Testis (tissue), 3 donors: Measurements from ENCODE around the gene PAWR. TPM values are rescaled to one million over a fixed set of nuclear protein-coding genes. Genes with fewer than 3 reads are reported as not detected.
A peak's percentile ranks its signal among the peaks of the same experiment; 100 is the strongest.
"Not testable (repeated sequence)": the region's sequence is repeated elsewhere in the genome, so short reads cannot be mapped to it uniquely, and the experiment has no call there.

Experiments
- DNase-seq: peaks from one replicate; pipeline ENCODE4 v3.0.0-alpha.2; 2019
- H3K27ac ChIP-seq, 2 donors: fragments of 200-600 bp; sonication (generic); one replicate each; pipeline ENCODE4 v1.5.1; 2019
- H3K27me3 ChIP-seq: fragments of 200-600 bp; sonication (generic); one replicate; pipeline ENCODE4 v1.5.1; 2019
- H3K36me3 ChIP-seq: fragments of 200-600 bp; sonication (generic); one replicate; pipeline ENCODE4 v1.5.1; 2017; ENCODE audit warnings: low read depth; ENCODE audit errors: missing control alignments
- H3K4me1 ChIP-seq: fragments of 200-600 bp; sonication (generic); one replicate; pipeline ENCODE4 v1.5.1; 2019
- H3K4me3 ChIP-seq, 2 donors: fragments of 200-600 bp; sonication (generic); one replicate each; pipeline ENCODE4 v1.5.1; 2017 to 2019
- H3K9me3 ChIP-seq: fragments of 200-600 bp; sonication (generic); one replicate; pipeline ENCODE4 v1.5.1; 2017
- POLR2A ChIP-seq: fragments of 450-650 bp; IDR thresholded peaks from one replicate; pipeline ENCODE4 v1.6.1; 2017; ENCODE audit warnings: antibody characterized with exemption, mild to moderate bottlenecking, moderate library complexity
- WGBS, 2 donors: methylation state at CpG; one replicate each; pipeline ENCODE4 v1.1.5; 2018; 5-methylcytosine and 5-hydroxymethylcytosine counted together
- intact Hi-C: fragments of 100-400 bp; cut with DNase I; formaldehyde crosslinking; loops from one replicate; pipeline ENCODE4 v1.15.1; 2023; ENCODE audit warnings: low total_unique reads
- polyA plus RNA-seq: library from polyadenylated mRNA; stranded (reverse); fragments of 350-450 nt; fragmentation: Illumina TruSeq; extraction: RNeasy Lipid Tissue Mini Kit (QIAGEN cat#74804); gene quantifications from one replicate; pipeline ENCODE4 v1.2.3, GENCODE V29; 2014; ENCODE audit warnings: low read depth, low replicate concordance; ENCODE audit not compliant: insufficient read depth
- total RNA-seq, 2 donors: library from RNA; depleted of rRNA; stranded (reverse); fragments of >200 nt; gene quantifications; one replicate each; pipeline ENCODE4 v1.2.3, GENCODE V29; 2016
- TF ChIP-seq, protein P1 (sequence below), 3 experiments: fragments of 450-650 bp in 2 of 3; fragments of 200-600 bp in 1 of 3; sonication (generic) in 1 of 3; IDR thresholded peaks; one replicate each; pipeline ENCODE4 v1.5.1; 2016 to 2019; ENCODE audit warnings: antibody characterized with exemption in 3 of 3, mild to moderate bottlenecking in 2 of 3, moderate library complexity in 1 of 3

Gene PAWR
- total and polyA plus RNA-seq, 3 donors from 2014 or later: 37.2 to 59.2 (median 50.2) TPM

DNA sequence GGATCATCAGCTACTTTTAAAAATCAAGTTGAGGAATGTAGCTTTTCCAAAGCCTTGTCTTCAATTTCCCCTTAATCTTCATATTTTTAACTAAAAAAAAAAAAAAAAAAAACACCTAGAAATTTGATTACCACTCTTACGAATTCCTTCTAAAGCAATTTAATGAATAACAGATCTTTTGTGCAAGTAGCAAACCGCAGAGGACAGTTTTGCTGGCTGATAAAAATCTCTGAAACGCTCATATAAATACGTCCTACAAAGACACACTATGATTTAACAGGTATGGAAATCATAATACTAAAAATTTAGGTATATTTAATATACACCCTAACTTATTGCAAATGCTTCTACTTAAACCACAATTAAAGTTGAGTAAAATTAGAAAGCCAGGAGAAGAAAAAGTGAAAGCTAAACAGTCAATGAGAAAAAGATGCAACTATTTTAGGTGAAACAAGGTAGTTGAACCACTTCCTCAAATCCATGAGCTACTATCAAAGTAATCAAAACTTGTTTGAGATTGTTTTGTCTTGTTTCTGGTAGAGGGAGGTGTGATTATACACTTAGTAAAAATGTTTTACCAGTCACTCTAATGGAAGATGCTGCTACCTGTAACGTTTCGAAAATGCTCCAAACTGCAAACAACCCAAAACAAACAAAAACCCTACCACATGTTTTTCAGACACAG lies 2.2 kb downstream of the PAWR start:
- intact Hi-C loops: no loop called here
- WGBS, 2 donors: 6 to 11% methylated on average over 6 of the region's 6 CpGs
- peak overlapping the region; percentile 96 to 97 for H3K27ac ChIP-seq

DNA sequence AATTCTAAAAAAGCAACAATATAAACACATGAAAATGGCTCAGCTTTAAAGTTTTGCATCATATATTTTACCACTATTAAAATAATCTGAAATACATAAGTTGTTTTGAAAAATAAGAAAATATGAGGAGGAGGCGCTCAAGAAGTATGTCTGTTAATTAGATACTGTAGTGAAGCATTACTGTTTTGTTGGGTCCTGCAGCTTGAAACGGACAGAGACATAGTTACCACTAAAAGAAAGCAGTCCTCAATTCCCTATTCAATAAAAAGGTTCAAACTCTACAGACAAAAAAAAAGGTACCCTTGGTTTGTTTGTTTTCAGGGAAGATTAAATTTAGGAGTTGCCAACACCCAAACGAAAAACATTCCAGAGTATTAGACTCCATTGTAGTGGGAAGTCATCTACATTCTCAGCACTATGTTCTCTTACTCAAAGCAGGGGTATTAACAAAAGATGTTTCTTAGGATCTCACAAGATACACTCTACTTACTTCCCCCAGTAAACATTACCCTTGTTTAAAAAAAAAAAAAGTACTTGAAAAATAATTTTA lies 3.0 kb downstream of the PAWR start:
- no peaks in the 10 kb centered on the region for H3K36me3 ChIP-seq
- peak overlapping the region in 1 of 2 donors; percentile 99 for H3K4me3 ChIP-seq
- WGBS, 2 donors: 17 to 24% methylated on average over 3 of the region's 3 CpGs
- no peaks in the 10 kb centered on the region for H3K27me3 ChIP-seq
- peaks cover 7% of the 10 kb centered on the region for H3K4me1 ChIP-seq
- DNase-seq: no peak
- peak overlapping the region; percentile 50 to 96 for H3K27ac ChIP-seq
- no peak for TF ChIP-seq POLR2A
- TF ChIP-seq, protein P1, sequence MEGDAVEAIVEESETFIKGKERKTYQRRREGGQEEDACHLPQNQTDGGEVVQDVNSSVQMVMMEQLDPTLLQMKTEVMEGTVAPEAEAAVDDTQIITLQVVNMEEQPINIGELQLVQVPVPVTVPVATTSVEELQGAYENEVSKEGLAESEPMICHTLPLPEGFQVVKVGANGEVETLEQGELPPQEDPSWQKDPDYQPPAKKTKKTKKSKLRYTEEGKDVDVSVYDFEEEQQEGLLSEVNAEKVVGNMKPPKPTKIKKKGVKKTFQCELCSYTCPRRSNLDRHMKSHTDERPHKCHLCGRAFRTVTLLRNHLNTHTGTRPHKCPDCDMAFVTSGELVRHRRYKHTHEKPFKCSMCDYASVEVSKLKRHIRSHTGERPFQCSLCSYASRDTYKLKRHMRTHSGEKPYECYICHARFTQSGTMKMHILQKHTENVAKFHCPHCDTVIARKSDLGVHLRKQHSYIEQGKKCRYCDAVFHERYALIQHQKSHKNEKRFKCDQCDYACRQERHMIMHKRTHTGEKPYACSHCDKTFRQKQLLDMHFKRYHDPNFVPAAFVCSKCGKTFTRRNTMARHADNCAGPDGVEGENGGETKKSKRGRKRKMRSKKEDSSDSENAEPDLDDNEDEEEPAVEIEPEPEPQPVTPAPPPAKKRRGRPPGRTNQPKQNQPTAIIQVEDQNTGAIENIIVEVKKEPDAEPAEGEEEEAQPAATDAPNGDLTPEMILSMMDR (IDR thresholded peaks at IDR 0.05): no peak
- no peaks in the 10 kb centered on the region for H3K9me3 ChIP-seq
- intact Hi-C loops: no loop called here

More for the DNA sequence above, 2.2 kb downstream of the PAWR start:
- no peaks in the 10 kb centered on the region for H3K9me3 ChIP-seq
- H3K36me3 ChIP-seq: no peaks in the 10 kb centered on the region
- TF ChIP-seq, protein P1 (IDR thresholded peaks at IDR 0.05): no peak
- no peak for TF ChIP-seq POLR2A
- H3K4me1 ChIP-seq: peaks cover 7% of the 10 kb centered on the region
- H3K27me3 ChIP-seq: no peaks in the 10 kb centered on the region
- no peak for DNase-seq
- peak overlapping the region; percentile 84 to 99 for H3K4me3 ChIP-seq

DNA sequence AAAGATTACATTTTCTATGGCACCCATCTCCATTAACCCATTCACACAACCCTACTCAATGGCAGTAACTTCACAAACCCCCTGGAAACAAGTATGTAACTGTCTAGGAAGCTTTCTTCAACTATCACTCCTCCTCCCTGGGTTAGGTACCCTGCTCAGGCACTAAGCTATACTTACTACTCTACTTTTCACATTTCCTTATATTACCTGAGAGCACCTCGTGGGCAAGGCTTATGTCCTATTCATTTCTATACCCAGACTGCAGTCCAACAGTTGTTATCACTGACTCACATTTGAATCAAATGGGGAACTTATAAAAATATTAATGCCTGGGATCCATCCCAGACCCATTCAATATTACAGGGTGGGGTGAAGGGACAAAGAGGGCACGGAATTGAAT lies 4.6 kb downstream of the PAWR start:
- WGBS, 2 donors: 81 to 91% methylated on average over 2 of the region's 2 CpGs
- no peak overlapping the region for H3K4me3 ChIP-seq

DNA sequence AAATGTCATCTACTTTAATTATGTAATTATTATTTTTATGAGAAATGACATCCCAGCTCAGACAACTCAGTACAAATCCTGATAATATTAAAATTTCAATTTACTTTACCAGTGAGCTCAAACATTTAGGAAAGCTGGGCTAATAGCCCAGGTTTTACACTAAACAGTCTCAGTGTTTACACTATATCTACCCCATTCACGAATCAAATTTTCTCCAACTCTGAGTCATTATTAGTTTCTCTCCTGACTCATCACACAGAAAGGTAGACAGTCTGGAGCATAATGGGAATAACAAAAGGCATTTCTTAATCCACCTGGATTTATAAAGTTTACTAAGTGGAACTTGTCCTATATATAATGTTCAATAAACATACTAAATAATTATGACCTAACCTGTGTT lies 5.7 kb downstream of the PAWR start:
- no peak for DNase-seq
- no peaks in the 10 kb centered on the region for H3K27me3 ChIP-seq
- no peaks in the 10 kb centered on the region for H3K4me1 ChIP-seq
- H3K9me3 ChIP-seq: no peaks in the 10 kb centered on the region
- intact Hi-C loops: no loop called here
- no peak overlapping the region for H3K4me3 ChIP-seq
- TF ChIP-seq POLR2A: no peak
- TF ChIP-seq, protein P1 (IDR thresholded peaks at IDR 0.05): no peak
- no peak overlapping the region for H3K27ac ChIP-seq
- H3K36me3 ChIP-seq: no peaks in the 10 kb centered on the region
- 4 to 57% methylated on average over 1 of the region's 1 CpG for WGBS, 2 donors

More for the DNA sequence above, 4.6 kb downstream of the PAWR start:
- intact Hi-C loops: no loop called here
- Histone ChIP-seq H3K27me3 (no peaks in the 10 kb centered on the region), H3K36me3 (no peaks in the 10 kb centered on the region), H3K4me1 (no peaks in the 10 kb centered on the region), H3K9me3 (no peaks in the 10 kb centered on the region), H3K27ac (no peak overlapping the region)
- TF ChIP-seq, protein P1 (IDR thresholded peaks at IDR 0.05): no peak
- no peak for TF ChIP-seq POLR2A
- no peak for DNase-seq

DNA sequence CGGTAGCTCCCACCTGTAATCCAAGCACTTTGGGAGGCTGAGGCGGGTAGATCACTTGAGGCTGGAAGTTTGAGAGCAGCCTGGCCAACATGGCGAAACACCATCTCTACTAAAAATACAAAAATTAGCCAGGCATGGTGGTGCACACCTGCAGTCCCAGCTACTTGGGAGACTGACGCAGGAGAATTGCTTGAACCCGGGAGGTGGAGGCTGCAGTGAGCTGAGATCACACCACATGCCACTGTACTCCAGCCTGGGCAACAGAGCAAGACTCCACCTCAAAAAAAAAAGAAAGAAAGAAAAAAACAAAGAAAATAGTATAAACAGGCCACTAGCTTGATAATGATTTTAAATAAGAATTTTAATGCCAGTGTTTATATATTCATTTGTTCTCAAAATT lies 6.4 kb downstream of the PAWR start:
- intact Hi-C loops, H3K27me3 ChIP-seq, H3K27ac ChIP-seq, DNase-seq, H3K4me1 ChIP-seq, H3K9me3 ChIP-seq, H3K36me3 ChIP-seq, H3K4me3 ChIP-seq: not testable (repeated sequence)
- 97 to 98% methylated on average over 5 of the region's 5 CpGs for WGBS, 2 donors
